BE2C (cell line): ENCODE measurements around the gene PRICKLE1.
A peak's percentile ranks its signal among the peaks of the same experiment; 100 is the strongest.

ENCODE experiments used
- DNase-seq: peaks from one replicate; pipeline ENCODE4 v3.0.0-alpha.2; 2020
- H3K27me3 ChIP-seq: fragments of 250-450 bp; sonication (Bioruptor Pico); 2 replicates; pipeline ENCODE4 v1.5.1; 2020; ENCODE audit warnings: mild to moderate bottlenecking
- H3K36me3 ChIP-seq: fragments of 250-450 bp; sonication (Bioruptor Pico); 2 replicates; pipeline ENCODE4 v1.5.1; 2020; ENCODE audit warnings: mild to moderate bottlenecking
- H3K4me1 ChIP-seq: fragments of 250-450 bp; sonication (Bioruptor Pico); 2 replicates; pipeline ENCODE4 v1.5.1; 2020
- H3K4me3 ChIP-seq: 2 replicates; pipeline ENCODE4 v1.5.1; 2011; ENCODE audit warnings: low read depth, low read length
- H3K9me3 ChIP-seq: fragments of 250-450 bp; sonication (Bioruptor Pico); 2 replicates; pipeline ENCODE4 v1.5.1; 2020
- TF ChIP-seq, protein P1 (sequence below): IDR thresholded peaks from 2 replicates; pipeline ENCODE4 v1.5.1; 2012; ENCODE audit warnings: mild to moderate bottlenecking, low read depth, low read length

The PRICKLE1 gene

DNA sequence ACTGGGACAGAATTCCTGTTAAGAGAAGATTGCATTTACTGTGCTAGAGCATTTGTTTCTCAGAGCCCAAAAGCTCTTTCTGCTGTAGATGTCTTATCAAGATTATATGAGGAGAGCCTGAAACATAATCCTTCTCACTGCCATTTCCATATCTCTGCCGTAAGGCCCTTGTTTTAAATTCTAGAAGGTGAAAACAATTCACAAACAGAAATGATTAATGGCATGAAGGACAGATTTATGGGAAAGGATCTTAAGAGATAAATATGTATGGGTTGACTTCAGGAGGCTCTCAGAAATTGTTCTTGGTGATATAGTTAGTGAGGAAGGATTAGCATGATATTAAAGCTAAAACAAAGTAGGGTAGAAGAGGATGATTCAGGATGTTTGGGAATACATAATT is 40.8 kb upstream of the PRICKLE1 start:
- DNase-seq = no peak
- H3K36me3 ChIP-seq = no peaks in the 10 kb centered on the region
- H3K27me3 ChIP-seq = no peaks in the 10 kb centered on the region
- TF ChIP-seq, protein P1, sequence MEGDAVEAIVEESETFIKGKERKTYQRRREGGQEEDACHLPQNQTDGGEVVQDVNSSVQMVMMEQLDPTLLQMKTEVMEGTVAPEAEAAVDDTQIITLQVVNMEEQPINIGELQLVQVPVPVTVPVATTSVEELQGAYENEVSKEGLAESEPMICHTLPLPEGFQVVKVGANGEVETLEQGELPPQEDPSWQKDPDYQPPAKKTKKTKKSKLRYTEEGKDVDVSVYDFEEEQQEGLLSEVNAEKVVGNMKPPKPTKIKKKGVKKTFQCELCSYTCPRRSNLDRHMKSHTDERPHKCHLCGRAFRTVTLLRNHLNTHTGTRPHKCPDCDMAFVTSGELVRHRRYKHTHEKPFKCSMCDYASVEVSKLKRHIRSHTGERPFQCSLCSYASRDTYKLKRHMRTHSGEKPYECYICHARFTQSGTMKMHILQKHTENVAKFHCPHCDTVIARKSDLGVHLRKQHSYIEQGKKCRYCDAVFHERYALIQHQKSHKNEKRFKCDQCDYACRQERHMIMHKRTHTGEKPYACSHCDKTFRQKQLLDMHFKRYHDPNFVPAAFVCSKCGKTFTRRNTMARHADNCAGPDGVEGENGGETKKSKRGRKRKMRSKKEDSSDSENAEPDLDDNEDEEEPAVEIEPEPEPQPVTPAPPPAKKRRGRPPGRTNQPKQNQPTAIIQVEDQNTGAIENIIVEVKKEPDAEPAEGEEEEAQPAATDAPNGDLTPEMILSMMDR = no peak
- no peak overlapping the region for H3K4me3 ChIP-seq
- no peaks in the 10 kb centered on the region for H3K9me3 ChIP-seq
- no peaks in the 10 kb centered on the region for H3K4me1 ChIP-seq

DNA sequence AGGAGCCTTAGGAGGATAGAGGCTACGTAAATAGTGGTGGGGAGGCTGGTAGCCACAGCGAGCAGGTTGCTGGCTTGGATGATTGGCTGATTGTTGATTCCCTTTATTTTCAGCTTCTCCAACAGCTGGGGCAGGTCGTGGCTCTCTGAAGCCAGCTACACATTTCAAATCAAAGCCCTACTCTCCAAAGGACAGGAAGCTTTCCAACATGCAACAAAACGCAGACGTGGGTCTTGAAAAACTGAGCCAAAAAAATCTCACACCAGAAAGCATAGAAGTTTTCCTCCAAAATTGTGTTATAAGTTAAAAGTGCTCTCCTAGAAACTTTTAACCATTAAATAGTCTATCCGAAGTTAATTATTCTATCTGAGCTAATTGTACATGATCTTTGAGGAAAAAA is 37.6 kb upstream of the PRICKLE1 start:
- DNase-seq = no peak
- Histone ChIP-seq H3K36me3 (no peaks in the 10 kb centered on the region), H3K9me3 (no peaks in the 10 kb centered on the region), H3K4me3 (no peak overlapping the region), H3K4me1 (no peaks in the 10 kb centered on the region), H3K27me3 (no peaks in the 10 kb centered on the region)
- TF ChIP-seq, protein P1 = no peak

DNA sequence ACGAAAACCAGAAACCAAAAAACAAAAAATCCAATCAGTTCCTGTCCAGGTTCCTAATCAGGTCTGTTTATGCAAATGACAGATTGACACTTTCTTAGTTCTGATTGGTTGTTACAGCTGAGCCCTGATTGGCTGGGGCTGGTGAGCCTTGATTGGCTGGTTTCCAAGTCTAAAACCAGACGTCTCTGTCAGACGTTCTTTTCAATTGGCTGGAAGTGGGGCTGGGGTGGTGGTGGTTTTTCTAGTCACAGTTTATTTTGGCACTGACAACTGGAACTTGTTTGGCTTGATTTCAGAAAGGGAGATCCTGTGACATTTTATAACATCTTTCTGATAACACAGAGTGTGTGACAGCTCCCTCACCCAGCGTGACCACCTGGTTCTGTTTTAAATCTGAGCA is 36.1 kb upstream of the PRICKLE1 start:
- no peaks in the 10 kb centered on the region for H3K36me3 ChIP-seq
- no peaks in the 10 kb centered on the region for H3K9me3 ChIP-seq
- no peaks in the 10 kb centered on the region for H3K4me1 ChIP-seq
- H3K27me3 ChIP-seq = no peaks in the 10 kb centered on the region
- TF ChIP-seq, protein P1 = no peak
- no peak overlapping the region for H3K4me3 ChIP-seq
- DNase-seq = peak; percentile 23

DNA sequence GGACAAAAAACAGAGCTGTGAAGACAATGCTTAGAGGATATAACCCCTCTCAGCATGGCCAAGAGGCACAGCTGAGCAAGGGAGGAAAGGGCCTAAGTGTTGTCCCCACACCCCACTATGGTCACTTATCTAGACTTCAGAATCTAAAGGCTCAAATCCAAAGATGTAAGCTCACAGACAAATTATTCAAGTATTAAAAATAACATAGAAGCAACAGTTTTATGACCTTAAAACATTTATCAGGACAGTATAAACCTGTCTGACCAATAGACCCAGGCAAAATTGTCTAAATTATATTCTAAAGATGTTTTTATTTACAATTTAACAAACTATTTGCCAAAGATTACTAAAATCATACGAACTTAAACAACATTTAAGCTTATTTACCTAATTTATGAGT is 28.1 kb upstream of the PRICKLE1 start:
- DNase-seq = no peak
- Histone ChIP-seq H3K4me1 (no peaks in the 10 kb centered on the region), H3K27me3 (no peaks in the 10 kb centered on the region), H3K9me3 (no peaks in the 10 kb centered on the region), H3K36me3 (no peaks in the 10 kb centered on the region), H3K4me3 (no peak overlapping the region)
- TF ChIP-seq, protein P1 = no peak

DNA sequence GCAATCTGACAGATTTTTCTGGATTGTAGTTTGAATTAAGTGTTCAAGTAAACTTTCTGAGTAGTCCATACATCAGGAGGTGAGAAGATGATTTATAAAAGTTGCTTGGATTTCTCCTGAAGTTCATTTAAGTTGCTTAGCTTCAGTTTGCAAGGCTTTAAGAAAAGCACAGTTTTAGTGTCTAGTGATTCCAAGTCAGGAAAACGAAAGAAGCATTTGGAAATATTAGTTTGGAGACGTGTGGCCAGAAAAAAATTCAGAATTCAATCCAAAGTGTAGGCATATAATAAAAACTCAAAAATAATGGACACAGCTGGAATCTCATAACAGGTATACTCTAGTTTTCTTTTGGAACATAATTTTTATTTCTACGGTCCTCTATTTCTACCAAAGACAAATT is 25.5 kb upstream of the PRICKLE1 start:
- TF ChIP-seq, protein P1 = no peak
- Histone ChIP-seq H3K36me3 (no peaks in the 10 kb centered on the region), H3K9me3 (no peaks in the 10 kb centered on the region), H3K27me3 (no peaks in the 10 kb centered on the region), H3K4me3 (no peak overlapping the region), H3K4me1 (no peaks in the 10 kb centered on the region)
- no peak for DNase-seq

DNA sequence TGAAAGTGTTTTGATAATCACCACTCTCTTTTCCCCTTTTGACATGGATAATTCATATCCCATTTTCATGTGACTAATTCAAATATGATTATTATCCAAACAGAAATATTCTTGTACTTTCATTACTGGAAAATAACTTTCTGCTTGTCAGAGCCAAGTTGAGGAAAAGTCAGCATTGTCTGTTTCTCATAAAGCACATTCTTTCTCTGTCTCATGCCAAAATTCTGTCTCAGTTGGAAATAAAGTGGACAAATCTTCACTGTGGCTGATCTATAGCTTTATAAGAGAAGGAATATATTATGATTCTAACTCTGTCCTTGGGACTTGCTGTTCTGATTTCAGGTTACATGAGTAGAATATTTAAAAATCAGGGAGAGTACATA is 22.7 kb upstream of the PRICKLE1 start:
- TF ChIP-seq, protein P1 = no peak
- H3K36me3 ChIP-seq = no peaks in the 10 kb centered on the region
- no peak overlapping the region for H3K4me3 ChIP-seq

More for the DNA sequence above, 22.7 kb upstream of the PRICKLE1 start:
- Histone ChIP-seq H3K9me3 (no peaks in the 10 kb centered on the region), H3K4me1 (no peaks in the 10 kb centered on the region; the same call in 1 of the 2 replicates), H3K27me3 (no peaks in the 10 kb centered on the region)
- no peak for DNase-seq
